Hepatocyte (in vitro differentiated cells): ENCODE measurements around the gene KDM6A. TPM values are rescaled to one million over a fixed set of nuclear protein-coding genes. Genes with fewer than 3 reads are reported as not detected.

Experiments
- DNase-seq: peaks from one replicate; pipeline ENCODE4 v3.0.0-alpha.2; 2016; ENCODE audit warnings: low spot score
- H2AFZ ChIP-seq: fragments of 200-600 bp; sonication (generic); 2 replicates; pipeline ENCODE4 v1.6.0; 2016; ENCODE audit warnings: antibody characterized with exemption, mild to moderate bottlenecking
- H3K27ac ChIP-seq: fragments of 200-600 bp; sonication (generic); 2 replicates; pipeline ENCODE4 v1.5.1; 2016; ENCODE audit warnings: mild to moderate bottlenecking
- H3K27me3 ChIP-seq: fragments of 200-600 bp; sonication (generic); 2 replicates; pipeline ENCODE4 v1.6.1; 2016
- H3K36me3 ChIP-seq: fragments of 200-600 bp; sonication (generic); replicated peaks from 2 replicates; pipeline ENCODE4 v1.5.1; 2016; ENCODE audit warnings: low read depth; ENCODE audit not compliant: insufficient read depth
- H3K4me1 ChIP-seq: fragments of 200-600 bp; sonication (generic); 2 replicates; pipeline ENCODE4 v1.5.1; 2016; ENCODE audit warnings: mild to moderate bottlenecking, moderate library complexity; ENCODE audit not compliant: insufficient read depth
- H3K4me2 ChIP-seq: fragments of 200-600 bp; sonication (generic); 2 replicates; pipeline ENCODE4 v1.6.0; 2016
- H3K4me3 ChIP-seq: fragments of 200-600 bp; sonication (generic); 2 replicates; pipeline ENCODE4 v1.5.1; 2016; ENCODE audit warnings: mild to moderate bottlenecking
- H3K79me2 ChIP-seq: fragments of 200-600 bp; sonication (generic); 2 replicates; pipeline ENCODE4 v1.6.0; 2017; ENCODE audit warnings: mild to moderate bottlenecking
- H3K9me2 ChIP-seq: fragments of 200-600 bp; sonication (generic); replicated peaks from 2 replicates; pipeline ENCODE4 v1.6.0; 2017; ENCODE audit warnings: mild to moderate bottlenecking; ENCODE audit not compliant: insufficient read depth
- H3K9me3 ChIP-seq: fragments of 200-600 bp; sonication (generic); 2 replicates; pipeline ENCODE4 v1.5.1; 2016; ENCODE audit warnings: low read depth, mild to moderate bottlenecking
- H4K20me1 ChIP-seq: fragments of 200-600 bp; sonication (generic); 2 replicates; pipeline ENCODE4 v1.6.0; 2016; ENCODE audit warnings: mild to moderate bottlenecking; ENCODE audit not compliant: insufficient read depth, poor library complexity, severe bottlenecking
- CTCF ChIP-seq: fragments of 200-600 bp; sonication (generic); IDR thresholded peaks from 2 replicates; pipeline ENCODE4 v1.5.1; 2016; ENCODE audit warnings: antibody characterized with exemption, mild to moderate bottlenecking; ENCODE audit not compliant: poor library complexity
- EZH2 ChIP-seq: fragments of 200-600 bp; sonication (generic); IDR thresholded peaks from 2 replicates; pipeline ENCODE4 v1.6.1; 2016; ENCODE audit warnings: antibody characterized with exemption, mild to moderate bottlenecking, borderline replicate concordance
- EZH2phosphoT487 ChIP-seq: fragments of 200-600 bp; sonication (generic); IDR thresholded peaks from one replicate; pipeline ENCODE4 v1.6.1; 2018; ENCODE audit warnings: antibody characterized with exemption, mild to moderate bottlenecking, low read depth, moderate library complexity; ENCODE audit not compliant: unreplicated experiment, severe bottlenecking
- WGBS: methylation state at CpG from one replicate; pipeline ENCODE4 v1.1.6; 2016; ENCODE audit warnings: low lambda C conversion rate; ENCODE audit errors: missing lambda C conversion rate; 5-methylcytosine and 5-hydroxymethylcytosine counted together
- polyA plus RNA-seq: library from polyadenylated mRNA; unstranded; fragments of >200 nt; fragmentation: Nextera tagmentation; extraction: Ambion mirVana; gene quantifications from 2 replicates; pipeline ENCODE4 v1.2.1, GENCODE V29; 2016
- total RNA-seq: library from RNA; depleted of rRNA; stranded (reverse); fragments of >200 nt; gene quantifications from 2 replicates; pipeline ENCODE4 v1.2.3, GENCODE V29; 2014

Gene KDM6A
- total and polyA plus RNA-seq, 2 experiments from 2014 or later: 13.7 to 46.2 TPM

DNA sequence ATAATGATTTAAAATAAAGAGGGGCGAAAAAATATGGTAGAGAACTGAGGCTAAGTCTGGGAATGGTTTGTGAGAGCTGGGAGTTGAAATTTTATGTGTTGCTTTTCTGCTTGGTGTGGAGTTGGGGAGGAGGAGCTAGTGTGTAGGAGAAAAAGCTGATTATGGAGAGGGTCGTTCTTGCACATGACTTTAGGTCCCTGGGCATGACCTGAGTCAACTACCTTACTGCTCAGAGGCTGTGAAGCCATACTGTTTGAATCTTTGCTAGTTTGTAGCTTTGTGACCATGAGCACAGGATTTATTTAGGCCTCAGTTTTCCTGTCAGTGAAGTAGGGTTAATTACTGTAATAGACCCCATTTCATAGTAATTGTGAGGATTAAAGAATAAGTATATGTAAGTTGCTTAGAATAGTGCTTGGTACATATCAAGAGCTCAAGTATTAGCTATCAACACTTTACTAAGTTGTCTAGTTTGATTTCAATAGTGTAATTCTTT is 78.6 kb downstream of the KDM6A start:
- Histone ChIP-seq H3K4me2 (peak overlapping the region; percentile 61), H3K4me3 (no peak overlapping the region)
- 38% methylated on average over 2 of the region's 2 CpGs for WGBS

GRCh38 chrX:44952329-44953027 is 79.5 kb downstream of the KDM6A start:
- Histone ChIP-seq H3K27ac (peak overlapping the region; percentile 63), H2AFZ (no peak overlapping the region), H3K9me3 (no peaks in the 10 kb centered on the region), H3K27me3 (no peaks in the 10 kb centered on the region), H3K9me2 (no peaks in the 10 kb centered on the region), H3K36me3 (no peaks in the 10 kb centered on the region), H3K4me3 (no peak overlapping the region), H3K4me2 (peak overlapping the region; percentile 61), H3K79me2 (peaks cover 97% of the 10 kb centered on the region), H4K20me1 (peaks cover 62% of the 10 kb centered on the region), H3K4me1 (peaks cover 7% of the 10 kb centered on the region)
- TF ChIP-seq CTCF (no peak), EZH2phosphoT487 (no peak), EZH2 (no peak)
- WGBS: 79% methylated on average over 19 of the region's 19 CpGs
- no peak for DNase-seq

More for the DNA sequence above, 78.6 kb downstream of the KDM6A start:
- Histone ChIP-seq H3K27ac (peak overlapping the region; percentile 63), H3K9me3 (no peaks in the 10 kb centered on the region), H3K9me2 (no peaks in the 10 kb centered on the region), H4K20me1 (peaks cover 53% of the 10 kb centered on the region), H3K27me3 (no peaks in the 10 kb centered on the region), H2AFZ (no peak overlapping the region), H3K79me2 (peaks cover 97% of the 10 kb centered on the region), H3K36me3 (no peaks in the 10 kb centered on the region), H3K4me1 (peaks cover 7% of the 10 kb centered on the region)
- no peak for TF ChIP-seq CTCF
- TF ChIP-seq EZH2: no peak
- no peak for TF ChIP-seq EZH2phosphoT487
- no peak for DNase-seq

- H3K27ac ChIP-seq: no peak overlapping the region
- TF ChIP-seq CTCF: no peak
- no peak for TF ChIP-seq EZH2phosphoT487
- TF ChIP-seq EZH2: no peak
- H3K79me2 ChIP-seq: peaks cover 96% of the 10 kb centered on the region
- peaks cover 7% of the 10 kb centered on the region for H3K4me1 ChIP-seq
- H3K36me3 ChIP-seq: no peaks in the 10 kb centered on the region
- H3K4me3 ChIP-seq: no peak overlapping the region
- no peak for DNase-seq
- no peaks in the 10 kb centered on the region for H3K9me2 ChIP-seq
- H3K27me3 ChIP-seq: no peaks in the 10 kb centered on the region
- H3K4me2 ChIP-seq: peak overlapping the region; percentile 61
- peaks cover 74% of the 10 kb centered on the region for H4K20me1 ChIP-seq
- no peak overlapping the region for H2AFZ ChIP-seq
- WGBS: 52% methylated on average over 11 of the region's 11 CpGs
- H3K9me3 ChIP-seq: no peaks in the 10 kb centered on the region
Observed at GRCh38 chrX:44953734-44954502, 80.9 kb downstream of the KDM6A start.
